Measurements from ENCODE around the gene BTG2.

BTG2 gene

DNA sequence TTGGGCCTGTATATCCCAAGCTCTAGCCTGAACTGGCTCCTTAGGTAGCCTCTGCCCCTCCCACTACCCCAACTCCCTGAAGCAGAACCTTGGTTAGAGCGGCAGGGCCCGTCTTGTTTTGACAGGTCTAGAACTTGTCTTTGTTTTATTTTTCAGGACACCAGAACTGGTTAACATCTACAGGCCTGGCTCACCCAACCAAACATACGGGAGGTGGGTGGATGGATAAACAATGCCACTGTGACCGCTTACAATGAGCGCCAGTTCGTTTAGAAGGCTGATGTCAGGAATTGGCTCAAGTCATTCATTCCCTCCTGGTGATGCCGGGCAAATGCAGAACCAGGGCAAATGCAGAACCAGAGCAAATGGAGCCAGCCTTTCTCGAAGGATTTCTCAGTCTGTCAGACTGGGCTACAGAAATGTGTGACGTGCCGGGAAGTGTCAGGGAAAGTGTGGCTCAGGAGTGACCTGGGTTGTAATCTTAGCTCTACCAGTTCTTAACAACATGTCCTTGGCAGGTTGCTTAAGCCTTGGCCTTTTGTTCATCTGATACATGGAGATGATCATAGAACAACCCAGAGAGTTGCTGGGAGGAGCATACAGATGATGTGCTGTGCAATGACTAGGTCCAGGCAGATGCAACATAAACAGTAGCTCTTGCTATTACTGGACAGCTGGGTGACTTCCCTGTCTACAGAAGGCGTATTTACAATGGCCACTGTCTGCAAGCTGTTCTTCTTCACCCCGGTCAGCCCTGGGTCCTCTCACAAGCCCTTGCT, 30.5 kb upstream of the BTG2 start:
- no peak overlapping the region for H3K4me3 ChIP-seq

GRCh38 chr1:203275656-203276272, 29.6 kb upstream of the BTG2 start:
- H3K27ac ChIP-seq: peak overlapping the region in 13 of 21 experiments; percentile 13 to 93 (median 80)
- no peak overlapping the region for H3K4me3 ChIP-seq

More for the DNA sequence above, 30.5 kb upstream of the BTG2 start:
- H3K27ac ChIP-seq: peak overlapping the region; percentile 24 to 93 (median 78)

DNA sequence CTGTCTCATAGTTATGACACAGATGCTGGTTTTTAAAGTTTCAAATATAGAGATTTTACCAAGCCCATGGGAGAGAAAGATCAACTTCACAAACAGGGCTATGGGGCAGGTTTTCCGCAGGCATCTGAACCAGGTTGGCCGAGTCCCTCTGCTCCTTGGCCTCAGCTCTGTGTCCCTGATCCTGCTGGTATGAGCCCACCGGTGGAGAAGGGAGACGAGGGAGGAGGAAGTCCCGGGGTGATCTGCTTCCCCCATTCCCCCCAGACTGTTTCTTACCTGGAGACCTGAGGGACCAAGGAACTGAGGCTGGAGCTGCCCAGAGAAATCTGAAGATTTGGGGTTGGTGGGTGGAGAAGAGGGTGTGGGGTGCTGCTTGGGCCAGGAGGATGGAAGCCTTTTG, 28.9 kb upstream of the BTG2 start:
- H3K27ac ChIP-seq: peak overlapping the region in 7 of 21 experiments; percentile 46 to 85 (median 75)
- no peak overlapping the region for H3K4me3 ChIP-seq

- H3K4me3 ChIP-seq: no peak overlapping the region
- peak overlapping the region in 14 of 21 experiments; percentile 19 to 83 (median 71) for H3K27ac ChIP-seq
Observed at GRCh38 chr1:203276916-203277545, 28.3 kb upstream of the BTG2 start.

DNA sequence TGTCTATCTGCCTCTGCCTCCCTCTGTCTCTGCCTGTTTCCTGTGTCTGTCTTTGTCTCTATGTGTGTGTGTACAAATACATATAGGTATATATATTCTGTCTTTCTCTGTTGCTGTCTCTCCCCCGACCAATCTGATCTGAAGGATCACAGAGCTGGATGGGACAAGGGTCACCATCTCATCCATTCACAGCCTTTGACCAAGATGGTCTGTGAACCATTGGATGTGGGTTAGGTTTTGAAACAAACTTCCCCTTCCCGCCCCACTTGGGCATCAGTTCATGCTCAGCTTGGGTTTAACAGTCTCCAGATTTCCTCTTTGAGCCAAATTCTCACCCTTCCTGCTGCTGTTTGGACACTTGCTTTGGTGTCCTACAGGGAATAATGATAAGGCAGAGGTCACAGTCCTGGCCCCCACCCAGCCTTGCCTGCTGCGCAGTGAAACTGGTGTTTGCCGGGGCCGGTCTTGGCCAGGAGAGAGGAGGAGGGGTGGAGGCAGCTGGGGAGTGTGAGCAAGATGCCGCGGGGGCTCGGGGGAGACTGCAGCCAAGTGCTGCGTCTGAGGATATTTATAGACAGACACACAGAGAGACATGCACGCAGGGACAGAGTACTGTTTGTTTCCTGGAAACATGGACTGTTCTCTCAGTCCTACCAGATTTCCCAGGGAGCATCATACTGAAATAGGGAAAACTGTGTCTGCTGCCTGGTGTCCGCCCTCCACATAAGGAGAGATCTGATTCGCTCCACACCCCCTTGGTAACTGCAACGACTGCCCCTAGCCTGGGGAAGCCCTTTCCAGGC, 27.0 kb upstream of the BTG2 start:
- Histone ChIP-seq H3K27ac (peak overlapping the region in 20 of 21 experiments; percentile 12 to 85 (median 72)), H3K4me3 (peak overlapping the region in 1 of 7 experiments; percentile 3)

DNA sequence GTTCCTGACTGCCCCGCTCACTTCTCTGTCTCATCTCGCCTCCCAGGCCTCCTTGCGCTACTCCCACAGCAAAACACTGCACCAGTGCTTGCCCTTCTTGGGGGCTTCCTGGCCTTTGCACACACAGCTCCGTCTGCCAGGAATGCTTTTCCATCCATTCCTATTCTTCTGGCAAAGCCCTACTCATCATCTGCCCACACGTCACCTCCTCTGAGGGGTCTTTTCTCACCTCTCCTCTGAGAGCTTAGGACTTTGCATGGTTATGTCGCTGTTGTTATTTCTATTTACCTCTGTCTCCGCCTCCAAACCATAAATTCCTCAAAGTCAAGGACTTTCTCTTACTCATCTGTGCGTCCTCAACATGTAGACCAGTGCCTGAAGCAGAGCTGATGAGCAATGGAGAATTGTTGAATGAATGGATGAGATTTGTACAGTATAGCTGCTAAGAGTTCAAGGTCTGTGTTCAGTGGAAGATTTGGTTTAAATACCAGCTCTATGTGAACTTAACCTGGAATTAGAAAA, 26.4 kb upstream of the BTG2 start:
- Histone ChIP-seq H3K27ac (peak overlapping the region in 20 of 21 experiments; percentile 12 to 85 (median 72)), H3K4me3 (no peak overlapping the region)

GRCh38 chr1:203280061-203280460, 25.3 kb upstream of the BTG2 start:
- Histone ChIP-seq H3K4me3 (no peak overlapping the region), H3K27ac (peak overlapping the region in 5 of 21 experiments; percentile 58 to 83 (median 75))

- Histone ChIP-seq H3K27ac (peak overlapping the region in 10 of 21 experiments; percentile 5 to 83 (median 51)), H3K4me3 (no peak overlapping the region)
Observed at GRCh38 chr1:203281033-203281432, 24.3 kb upstream of the BTG2 start.

- Histone ChIP-seq H3K4me3 (no peak overlapping the region), H3K27ac (peak overlapping the region in 10 of 21 experiments; percentile 11 to 83 (median 42))
Observed at GRCh38 chr1:203281851-203282661, 23.3 kb upstream of the BTG2 start.

DNA sequence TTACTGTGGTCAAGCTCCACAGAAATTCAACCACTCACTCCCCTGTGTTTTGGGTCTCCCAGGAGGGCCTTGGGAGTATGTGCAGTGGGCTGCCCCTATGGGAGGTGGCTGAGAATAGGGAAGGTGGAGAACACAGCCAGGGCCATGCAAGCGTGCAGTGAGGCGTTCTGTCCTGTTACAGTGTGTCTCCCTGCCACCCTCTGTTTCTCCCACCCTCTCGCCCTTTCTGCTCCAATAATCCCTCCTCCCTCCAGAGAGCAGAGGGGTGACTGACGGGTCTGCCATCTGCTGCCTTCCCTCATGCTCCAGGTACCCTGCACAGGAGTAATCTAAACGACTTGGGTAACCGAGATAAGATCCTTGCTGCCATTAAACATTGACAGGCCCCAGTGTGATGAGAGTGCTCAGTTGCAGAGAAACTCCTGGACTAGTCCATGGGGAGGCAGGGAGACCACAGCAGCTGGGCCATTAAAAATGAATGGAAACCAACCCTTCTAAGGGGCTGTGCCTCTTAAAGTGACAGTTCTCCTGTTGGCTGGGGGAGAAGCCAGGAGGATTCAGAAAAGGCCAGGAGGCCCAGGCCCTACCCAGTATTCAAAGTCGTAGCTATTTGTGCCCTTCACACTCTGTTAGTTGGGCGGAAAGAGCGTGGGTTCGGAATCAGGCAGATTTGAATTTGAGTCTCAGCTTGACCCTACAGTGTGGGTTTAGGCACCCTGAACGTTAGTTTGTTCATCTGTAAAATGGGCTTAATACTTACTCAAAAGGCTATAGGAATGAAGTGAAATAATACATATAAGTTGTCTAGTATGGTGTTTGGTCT, 22.4 kb upstream of the BTG2 start:
- H3K4me3 ChIP-seq: no peak overlapping the region
- H3K27ac ChIP-seq: peak overlapping the region in 5 of 21 experiments; percentile 11 to 83 (median 41)

DNA sequence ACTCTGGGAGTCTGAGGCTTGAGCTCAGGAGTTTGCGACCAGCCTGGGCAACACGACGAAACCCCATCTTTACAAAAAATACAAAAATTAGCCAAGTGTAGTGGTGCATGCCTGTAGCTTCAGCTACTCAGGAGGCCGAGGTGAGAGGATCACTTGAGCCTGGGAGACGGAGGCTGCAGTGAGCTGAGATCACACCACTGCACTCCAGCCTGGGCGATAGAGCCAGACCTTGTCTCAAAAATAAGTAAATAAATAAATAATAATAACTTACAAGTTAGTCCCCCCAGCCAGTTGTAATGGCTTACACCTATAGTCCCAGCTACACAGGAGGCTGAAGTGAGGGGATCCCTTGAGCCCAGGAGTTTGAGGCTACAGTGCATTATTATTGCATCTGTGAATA, 21.7 kb upstream of the BTG2 start:
- Histone ChIP-seq H3K4me3 (no peak overlapping the region), H3K27ac (no peak overlapping the region)

- Histone ChIP-seq H3K4me3 (no peak overlapping the region), H3K27ac (peak overlapping the region in 3 of 21 experiments; percentile 11 to 55 (median 47))
Observed at GRCh38 chr1:203284411-203285123, 20.8 kb upstream of the BTG2 start.

GRCh38 chr1:203286161-203286984, 18.9 kb upstream of the BTG2 start:
- H3K4me3 ChIP-seq: no peak overlapping the region

GRCh38 chr1:203287109-203287893, 18.0 kb upstream of the BTG2 start:
- Histone ChIP-seq H3K27ac (peak overlapping the region; percentile 23 to 98 (median 92)), H3K4me3 (no peak overlapping the region)

More at GRCh38 chr1:203286161-203286984, 18.9 kb upstream of the BTG2 start:
- H3K27ac ChIP-seq: peak overlapping the region in 20 of 21 experiments; percentile 70 to 98 (median 92)

GRCh38 chr1:203287898-203288297, 17.4 kb upstream of the BTG2 start:
- H3K27ac ChIP-seq: peak overlapping the region; percentile 23 to 98 (median 92)
- H3K4me3 ChIP-seq: no peak overlapping the region
